ENCODE results near the gene MFSD11. TPM values are rescaled to one million over a fixed set of nuclear protein-coding genes. Genes with fewer than 3 reads are reported as not detected.
A peak's percentile ranks its signal among the peaks of the same experiment; 100 is the strongest.
"Not testable (repeated sequence)": the region's sequence is repeated elsewhere in the genome, so short reads cannot be mapped to it uniquely, and the experiment has no call there.

The MFSD11 gene
- total RNA-seq, 1 experiment from 2014 or later = 23.4 TPM

DNA sequence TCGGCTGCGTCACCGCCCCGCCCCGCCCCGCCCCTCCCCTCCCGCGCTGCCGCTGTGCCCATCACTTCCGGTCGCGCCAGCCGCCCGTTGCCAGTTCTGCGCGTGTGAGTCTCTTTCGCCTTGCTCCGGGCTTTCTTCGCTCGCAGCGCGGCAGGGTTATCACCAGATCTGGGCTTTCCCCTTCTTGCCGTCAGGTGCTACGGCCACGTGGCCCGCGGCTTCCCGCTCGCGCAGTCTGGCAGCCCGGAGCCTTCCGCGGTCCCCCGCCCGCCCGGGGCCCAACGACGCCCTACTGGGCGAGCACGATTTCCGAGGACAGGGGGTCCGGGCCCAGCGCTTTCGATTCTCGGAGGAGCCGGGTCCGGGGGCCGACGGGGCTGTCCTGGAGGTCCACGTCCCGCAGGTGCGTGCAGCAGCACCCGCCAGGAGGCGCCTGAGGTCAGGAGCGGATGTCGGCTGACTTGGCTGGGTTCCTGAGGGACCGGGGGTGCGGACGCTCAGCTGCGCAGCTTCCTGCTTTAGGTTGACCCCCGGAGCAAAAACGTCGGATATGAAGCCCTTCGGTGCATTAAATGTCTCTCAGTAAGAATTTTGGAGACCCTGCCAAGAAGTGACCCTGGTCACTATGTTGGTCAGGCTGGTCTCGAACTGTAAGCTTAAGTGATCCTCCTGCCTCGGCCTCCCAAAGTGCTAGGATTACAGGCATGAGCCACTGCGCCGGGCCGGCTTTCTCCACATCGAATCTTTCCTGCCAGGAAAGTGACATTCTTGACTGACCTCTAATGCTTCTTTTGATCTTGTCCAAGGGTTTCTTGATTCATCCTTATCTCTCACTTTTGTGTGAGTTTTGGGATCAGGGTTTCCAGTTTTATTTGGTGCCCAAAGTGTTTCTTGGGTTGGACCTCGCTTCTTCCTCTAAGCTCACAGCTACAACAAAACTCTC is 10.9 kb upstream of the MFSD11 start, which contains the start of gene METTL23:
Gene METTL23, plus strand, starts transcription at position 64 of the 943 bp plus-strand sequence. CDS start 2,872 bp downstream, outside the sequence.
- DNase-seq (ENCODE audit: low read depth) = peak; percentile 73

DNA sequence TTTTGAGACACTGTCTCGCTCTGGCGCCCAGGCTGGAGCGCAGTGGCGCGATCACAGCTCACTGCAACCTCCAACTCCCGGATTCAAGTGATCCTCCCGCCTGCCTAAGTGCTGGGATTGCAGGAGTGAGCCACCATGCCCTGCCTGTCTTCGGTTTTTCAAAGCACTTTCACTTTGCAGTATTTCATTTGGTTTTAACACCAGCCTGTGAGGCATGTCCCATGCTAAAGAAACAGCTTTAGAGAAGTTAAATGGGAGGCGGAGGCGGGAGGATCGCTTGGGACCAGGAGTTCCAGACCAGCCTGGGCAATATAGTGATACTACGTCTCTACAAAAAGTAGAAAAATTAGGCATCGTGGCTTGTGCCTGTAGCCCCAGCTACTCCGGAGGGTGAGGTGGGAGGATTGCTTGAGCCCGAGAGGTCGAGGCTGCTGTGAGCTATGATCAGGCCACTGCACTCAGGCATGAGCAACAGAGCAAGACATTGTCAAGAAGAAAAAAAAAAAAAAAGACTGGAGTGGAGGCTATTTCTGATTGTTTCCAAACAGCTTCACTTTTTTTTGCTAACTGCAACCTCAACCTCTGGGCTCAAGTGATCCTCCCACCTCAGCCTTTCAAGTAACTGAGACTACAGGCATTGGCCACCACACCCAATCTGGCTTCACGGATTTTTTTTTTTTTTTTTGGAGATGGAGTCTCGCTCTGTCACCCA is 10.0 kb upstream of the MFSD11 start:
- peak; percentile 50 for DNase-seq (ENCODE audit: low read depth)

DNA sequence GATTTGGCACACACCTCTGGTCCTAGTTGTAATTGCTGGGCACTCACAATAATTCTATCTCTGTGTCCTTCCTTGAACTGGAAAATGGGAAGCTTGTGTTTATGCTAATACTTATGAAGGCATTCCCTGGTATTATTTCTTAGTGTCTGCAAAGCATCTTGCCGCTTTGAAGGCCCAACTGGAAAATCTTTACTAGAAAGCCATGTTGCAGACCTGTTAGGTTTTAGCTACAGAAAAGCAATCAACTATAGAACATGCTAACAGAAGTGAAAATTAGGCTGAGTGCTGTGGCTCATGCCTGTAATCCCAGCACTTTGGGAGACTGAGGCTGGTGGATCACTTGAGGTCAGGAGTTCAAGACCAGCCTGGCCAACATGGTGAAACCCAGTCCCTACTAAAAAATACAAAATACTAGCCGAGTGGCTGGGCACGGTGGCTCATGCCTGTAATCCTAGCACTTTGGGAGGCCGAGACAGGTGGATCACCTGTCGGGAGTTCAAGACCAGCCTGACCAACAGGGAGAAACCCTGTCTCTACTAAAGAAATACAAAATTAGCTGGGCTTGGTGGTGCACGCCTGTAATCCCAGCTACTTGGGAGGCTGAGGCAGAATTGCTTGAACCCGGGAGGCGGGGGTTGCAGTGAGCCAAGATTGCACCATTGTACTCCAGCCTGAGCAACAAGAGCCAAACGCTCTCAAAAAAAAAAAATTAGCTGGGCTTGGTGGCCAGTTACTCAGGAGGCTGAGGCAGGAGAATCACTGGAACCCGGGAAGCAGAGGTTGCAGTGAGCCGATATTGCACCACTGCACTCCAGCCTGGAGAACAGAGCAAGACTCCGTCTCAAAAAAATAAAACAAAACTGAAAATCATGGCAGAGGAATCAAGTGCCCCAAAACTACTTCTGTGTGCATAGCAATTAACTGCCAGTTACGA is 5.9 kb upstream of the MFSD11 start:
- DNase-seq (ENCODE audit: low read depth) = not testable (repeated sequence)

DNA sequence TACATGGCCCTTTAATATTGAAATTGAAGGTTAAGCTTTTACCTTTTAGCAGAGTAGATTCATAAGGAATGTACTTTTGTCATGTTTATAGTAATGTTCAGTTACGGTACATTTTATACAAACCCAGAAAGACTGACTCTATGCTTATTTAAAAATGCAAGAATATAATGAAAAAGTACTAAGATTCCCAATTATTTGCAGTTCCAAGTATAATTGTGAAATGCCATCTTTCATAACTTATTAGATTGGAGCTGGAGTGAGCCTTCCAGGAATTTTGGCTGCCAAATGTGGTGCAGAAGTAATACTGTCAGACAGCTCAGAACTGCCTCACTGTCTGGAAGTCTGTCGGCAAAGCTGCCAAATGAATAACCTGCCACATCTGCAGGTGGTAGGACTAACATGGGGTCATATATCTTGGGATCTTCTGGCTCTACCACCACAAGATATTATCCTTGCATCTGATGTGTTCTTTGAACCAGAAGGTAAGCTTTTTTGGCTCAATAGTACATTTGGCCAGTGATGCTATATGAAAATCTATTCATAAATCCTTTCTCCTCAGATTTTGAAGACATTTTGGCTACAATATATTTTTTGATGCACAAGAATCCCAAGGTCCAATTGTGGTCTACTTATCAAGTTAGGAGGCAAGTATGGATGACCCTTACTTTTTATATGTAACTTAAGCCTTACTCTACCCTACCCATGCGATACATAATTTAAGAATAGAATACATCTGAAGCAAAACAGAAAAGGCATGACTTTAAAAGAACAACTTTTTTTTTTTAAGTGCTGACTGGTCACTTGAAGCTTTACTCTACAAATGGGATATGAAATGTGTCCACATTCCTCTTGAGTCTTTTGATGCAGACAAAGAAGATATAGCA is 4.9 kb upstream of the MFSD11 start:
- DNase-seq (ENCODE audit: low read depth) = no peak

DNA sequence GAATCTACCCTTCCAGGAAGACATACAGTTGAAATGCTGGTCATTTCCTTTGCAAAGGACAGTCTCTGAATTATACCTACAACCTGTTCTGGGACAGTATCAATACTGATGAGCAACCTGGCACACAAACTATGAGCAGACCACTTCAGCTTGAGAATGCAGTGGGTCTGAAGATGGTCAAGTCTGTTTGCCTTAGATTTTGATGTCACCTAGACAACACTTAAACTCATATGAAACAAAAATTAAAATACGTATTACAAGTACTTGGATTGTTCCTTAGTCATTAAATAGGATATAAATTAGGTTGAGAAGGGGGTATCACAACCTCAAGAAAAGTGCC is 4.3 kb upstream of the MFSD11 start:
- DNase-seq (ENCODE audit: low read depth) = no peak

DNA sequence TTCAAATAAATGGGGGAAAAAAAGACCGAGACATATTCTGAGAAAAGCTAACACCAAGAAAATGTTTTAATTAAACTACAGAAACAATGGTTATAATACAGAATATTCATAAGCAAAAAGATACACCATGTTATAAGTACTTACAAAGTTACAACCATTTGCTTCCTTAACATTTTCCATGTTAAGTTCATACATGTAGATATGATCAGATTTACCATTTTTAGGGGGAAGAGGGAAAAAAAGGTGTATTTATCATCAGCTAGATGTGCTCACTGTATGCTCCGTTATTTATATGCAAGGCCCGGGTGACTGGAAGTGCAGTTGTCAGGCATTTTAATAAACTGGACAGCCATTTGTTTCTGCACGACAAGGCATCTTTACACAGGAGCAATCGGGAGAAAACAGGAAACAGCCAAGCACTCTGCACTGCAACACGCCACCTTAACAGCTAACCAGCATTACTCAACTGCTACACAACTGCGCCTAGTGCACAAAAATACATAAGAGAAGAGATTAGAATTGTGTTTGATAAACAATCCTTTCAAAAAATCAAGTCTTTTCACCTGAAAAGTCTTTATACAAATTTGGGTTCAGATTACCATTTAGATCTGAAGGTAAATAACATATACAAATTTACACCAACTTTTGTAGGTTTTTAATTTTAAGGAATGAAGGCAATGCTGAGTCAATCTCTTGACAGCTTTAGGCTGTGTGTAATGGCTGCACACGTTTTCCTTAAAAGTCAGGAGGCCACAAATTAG is 3.7 kb upstream of the MFSD11 start:
- DNase-seq (ENCODE audit: low read depth) = no peak

DNA sequence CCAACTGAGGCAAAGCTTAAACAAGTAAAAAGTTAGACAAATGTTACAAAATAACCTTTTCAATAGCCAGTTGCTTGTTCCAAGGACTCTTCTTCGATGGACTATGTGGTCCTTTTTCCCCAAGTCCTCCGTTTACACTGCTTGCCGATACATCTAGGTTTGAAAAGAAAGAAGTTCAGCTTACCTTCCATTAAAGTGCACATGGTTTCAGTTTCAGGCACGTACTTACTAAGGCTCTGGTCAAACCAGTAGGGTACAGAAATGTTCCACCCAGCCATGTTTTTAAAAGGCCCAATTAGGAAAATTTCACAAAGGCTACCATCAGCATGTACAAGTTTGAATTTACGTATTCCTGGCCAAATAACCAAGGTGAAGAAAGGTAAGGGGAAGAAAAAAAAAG is 2.9 kb upstream of the MFSD11 start:
- no peak for DNase-seq (ENCODE audit: low read depth)

DNA sequence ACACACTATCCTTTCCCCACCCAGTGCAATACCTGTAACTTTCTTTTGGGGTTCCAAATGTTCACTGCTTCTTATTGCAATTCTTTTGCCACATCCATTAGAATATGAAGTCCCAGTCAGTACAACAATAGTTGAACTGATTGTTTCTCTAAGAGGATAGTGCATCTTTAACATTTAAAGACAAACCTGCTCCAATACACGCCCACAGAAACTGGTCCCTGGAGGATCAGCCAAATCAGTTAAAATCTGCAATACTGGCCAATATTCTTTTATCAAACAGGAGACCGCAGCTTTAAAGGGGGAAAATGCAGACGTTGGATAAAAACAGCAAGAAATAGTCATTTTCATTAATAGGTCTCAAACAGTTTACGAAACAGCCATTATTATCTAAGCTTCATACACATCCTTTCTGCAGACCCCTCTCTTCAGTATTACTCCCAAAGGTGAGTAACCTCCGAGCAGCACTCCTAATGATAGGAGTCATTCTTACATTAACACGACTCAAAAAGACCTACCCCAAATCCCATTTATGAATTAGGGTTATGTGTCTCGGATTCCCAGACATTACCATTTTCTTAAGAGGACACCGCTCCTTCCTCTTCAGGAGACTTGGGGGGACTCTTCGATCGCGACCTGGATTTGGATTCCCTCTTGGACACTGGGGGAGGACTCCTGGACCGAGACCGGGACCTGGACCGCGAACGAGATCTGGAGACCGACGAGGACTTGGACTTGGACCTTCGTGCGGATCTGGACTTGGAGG is 2.2 kb upstream of the MFSD11 start:
- no peak for DNase-seq (ENCODE audit: low read depth)

DNA sequence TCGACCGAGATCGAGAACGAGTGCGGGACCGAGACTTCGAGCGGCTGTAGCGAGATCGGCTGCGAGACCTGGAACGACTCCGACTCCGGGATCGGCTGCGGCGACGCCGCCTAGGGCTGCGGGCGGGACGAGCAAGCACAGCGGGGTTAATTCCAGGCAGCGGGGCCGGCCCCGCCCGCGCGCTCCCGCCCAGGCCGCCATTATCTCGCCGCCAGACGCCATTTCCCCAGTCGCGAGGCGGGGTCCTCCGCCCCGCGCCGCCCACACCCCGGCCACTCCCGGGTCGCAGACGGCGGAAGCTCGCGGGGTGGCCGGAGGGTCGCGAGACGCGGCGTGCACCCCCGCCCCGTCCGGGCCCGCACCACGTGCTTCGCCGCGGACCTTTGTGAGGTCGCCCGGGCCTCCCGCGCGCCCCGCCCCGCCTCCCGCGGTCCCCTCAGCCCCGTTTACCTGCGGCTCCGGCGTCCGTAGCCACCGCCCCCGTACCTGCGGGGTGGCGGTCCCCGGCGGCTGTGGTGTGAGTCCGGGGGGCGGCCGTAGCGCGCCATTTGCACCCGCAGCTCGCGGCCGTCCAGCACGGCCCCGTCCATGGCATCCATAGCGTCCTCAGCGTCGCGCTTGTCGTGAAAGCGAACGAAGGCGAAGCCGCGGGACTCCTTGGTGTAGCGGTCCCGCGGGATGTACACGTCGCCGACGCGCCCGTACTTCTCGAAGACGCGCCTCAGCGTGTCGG is 1.4 kb upstream of the MFSD11 start:
- peak; percentile 60 for DNase-seq (ENCODE audit: low read depth)

DNA sequence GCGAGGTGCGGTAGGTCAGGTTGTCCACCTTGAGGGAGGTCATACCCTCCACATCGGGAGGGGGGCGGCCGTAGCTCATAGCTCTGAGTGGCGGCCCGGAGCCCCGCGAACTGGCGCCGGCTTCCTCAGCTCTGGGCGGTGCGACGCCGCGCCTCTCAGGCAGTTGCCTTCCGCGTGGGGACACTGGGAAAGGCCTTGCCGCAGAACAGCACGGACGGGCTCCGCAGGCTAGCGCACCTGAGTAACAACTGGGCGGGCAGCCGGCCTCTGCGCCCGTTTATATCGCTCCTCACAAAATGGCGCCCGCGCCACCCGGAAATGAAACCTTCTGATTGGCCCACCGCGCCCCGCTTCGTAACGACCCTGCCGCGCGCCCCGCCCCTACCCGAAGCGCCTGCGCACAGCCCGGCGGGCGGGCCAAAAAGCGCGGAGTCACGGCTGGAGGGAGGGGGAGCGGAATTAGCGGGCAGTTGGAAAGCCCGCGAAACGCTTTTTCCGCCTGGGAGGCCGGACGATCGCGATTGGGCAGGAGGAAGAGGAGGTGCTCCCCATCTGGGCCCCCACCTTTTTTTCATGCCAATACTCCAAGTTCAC is 740 bp upstream of the MFSD11 start, which contains the start of gene SRSF2:
Gene SRSF2, minus strand, starts transcription at position 250 of the 594 bp plus-strand sequence. Its CDS starts 171 bp downstream, at position 79.
- DNase-seq (ENCODE audit: low read depth) = peak; percentile 97

DNA sequence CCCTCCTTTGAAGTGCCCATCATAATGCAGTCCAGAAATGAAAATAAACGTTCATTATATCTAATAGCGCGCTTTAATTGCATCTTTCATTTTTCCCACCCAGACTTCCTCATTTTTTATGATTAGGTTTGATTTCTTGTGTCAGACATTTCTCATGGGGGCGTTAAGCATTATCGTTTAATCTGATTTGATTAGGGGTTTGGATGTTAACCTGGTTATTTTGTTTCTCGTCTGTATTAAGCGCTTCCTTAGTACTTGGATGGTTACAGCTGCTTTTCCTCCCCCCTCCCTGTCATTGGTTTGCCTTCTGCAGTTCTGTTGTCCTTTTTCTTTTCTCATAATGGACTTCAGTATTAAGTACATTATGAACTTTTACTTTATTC is 540 bp downstream of the MFSD11 start:
- no peak for DNase-seq (ENCODE audit: low read depth)

DNA sequence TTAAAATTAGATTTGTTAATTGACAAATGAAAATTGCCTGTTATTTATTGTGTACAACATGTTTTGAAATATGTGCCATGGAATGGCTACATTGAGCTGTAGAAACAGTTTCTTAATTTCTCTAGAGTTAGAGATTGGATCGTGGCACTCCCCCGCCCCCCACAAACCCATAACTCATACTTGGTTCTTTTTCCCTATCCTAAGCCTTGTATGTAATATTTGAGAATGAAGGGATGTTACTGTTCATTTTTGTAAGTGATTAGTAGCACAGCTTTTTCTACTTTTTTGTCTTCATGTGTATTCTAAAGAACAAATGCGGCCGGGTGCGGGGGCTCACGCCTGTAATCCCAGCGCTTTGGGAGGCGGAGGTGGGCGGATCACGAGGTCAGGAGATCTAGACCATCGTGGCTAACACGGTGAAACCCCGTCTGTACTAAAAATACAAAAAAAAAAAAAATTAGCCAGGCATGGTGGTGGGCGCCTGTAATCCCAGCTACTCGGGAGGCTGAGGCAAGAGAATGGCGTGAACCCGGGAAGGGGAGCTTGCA is 1.7 kb downstream of the MFSD11 start:
- DNase-seq (ENCODE audit: low read depth) = not testable (repeated sequence)

DNA sequence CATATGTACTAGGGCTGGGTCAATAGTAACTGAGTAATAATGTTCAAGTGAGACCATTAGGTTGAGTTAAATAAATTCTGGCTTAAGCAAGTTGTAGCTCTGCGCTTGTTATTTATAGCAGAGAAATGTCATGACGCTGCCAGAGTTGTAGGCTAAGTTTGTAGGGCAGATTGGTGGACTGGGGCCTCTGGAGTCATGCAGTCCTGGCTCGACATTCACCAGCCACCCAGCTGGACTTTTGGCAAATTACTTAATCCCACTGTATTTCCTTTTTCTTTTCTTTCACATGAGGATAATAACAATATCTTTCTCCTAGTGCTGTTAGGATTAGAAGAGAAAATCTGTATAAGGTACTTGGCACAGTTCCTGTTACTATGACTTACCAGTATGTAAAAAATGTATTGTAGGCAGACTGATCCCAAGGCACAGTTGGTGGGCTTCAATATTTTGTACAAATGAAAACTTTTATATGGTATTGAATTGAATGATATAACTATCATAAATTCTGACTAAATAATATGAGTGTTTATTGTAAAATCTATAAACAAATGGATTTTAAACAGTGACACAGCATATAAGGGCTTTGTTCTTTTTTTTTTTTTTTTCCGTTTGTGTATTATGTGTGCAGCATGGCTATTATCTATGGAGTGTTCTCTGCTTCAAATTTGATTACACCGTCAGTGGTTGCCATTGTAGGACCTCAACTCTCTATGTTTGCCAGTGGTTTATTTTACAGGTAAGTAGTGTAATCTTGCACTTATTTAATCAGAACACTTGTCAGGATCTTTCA is 2.6 kb downstream of the MFSD11 start:
- DNase-seq (ENCODE audit: low read depth) = no peak

DNA sequence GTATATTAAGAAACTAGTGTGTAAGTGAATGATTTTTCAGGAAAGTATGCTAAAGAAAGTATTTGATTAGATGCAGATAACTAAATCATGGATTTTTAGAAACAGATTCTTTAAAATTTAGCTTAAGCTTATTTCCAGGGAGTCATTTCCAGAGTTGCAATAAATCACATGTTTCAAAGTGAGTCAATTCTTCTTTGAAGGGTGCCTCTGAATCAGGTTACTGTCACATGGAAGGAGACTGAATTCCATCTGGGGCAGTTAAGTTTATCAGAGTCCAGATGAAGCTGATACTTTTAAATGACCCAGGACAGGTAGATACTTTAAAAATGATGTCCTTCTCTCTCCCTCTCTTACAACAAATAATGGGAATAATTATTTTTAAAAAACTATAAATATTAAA is 5.0 kb downstream of the MFSD11 start:
- DNase-seq (ENCODE audit: low read depth) = no peak

DNA sequence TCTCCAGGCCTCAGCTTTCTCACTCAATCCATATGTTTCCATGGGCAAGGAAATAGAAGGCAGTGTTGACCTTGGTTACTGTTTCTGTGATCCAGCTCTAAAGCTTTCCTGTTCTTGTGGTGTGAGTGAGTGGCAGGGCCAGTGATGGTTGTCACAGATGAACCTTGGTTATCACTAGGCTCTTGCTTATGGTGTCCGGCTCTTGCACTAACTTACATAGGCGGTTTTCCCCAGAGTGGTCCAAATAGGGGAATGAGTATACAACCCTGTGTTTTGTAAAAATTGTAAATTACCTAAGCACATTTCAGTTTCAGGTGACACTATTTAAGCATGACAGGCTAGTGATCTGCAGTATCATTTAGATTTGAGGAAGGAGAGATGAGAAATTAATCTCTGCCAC is 6.8 kb downstream of the MFSD11 start:
- no peak for DNase-seq (ENCODE audit: low read depth)

DNA sequence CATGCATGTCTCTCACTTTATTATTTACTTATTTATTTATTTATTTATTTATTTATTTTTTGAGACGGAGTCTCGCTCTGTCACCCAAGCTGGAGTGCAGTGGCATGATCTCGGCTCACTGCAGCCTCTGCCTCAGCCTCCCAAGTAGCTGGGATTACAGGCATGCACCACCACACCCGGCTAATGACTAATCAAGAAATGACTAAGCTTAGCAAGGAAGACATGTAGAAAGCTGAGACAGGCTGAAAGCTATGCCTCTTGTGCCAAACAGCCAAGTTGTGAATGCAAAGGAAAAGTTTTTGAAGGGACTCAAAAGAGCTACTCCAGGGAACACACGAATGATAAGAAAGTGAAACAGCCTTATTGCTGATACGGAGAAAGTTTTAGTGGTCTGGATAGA is 7.9 kb downstream of the MFSD11 start:
- DNase-seq (ENCODE audit: low read depth) = peak; percentile 35
